OCI-LY7 (cell line): ENCODE data around the gene EMILIN1. TPM values are rescaled to one million over a fixed set of nuclear protein-coding genes. Genes with fewer than 3 reads are reported as not detected.
"Not testable (repeated sequence)": the region's sequence is repeated elsewhere in the genome, so short reads cannot be mapped to it uniquely, and the experiment has no call there.

Experiments
- BruUV-seq: library from RNA; stranded (reverse); fragments of 400-500 nt; replicated peaks from 2 replicates; lab custom pipeline; 2021; lab: Mats Ljungman, UMichigan
- CTCF ChIA-PET: fragments of 300-600 bp; sonication (Branson Sonifier 250); formaldehyde crosslinking; loops from one replicate; lab custom pipeline; 2022; ENCODE audit warnings: antibody characterized with exemption; ENCODE audit not compliant: unreplicated experiment; lab: Charles Lee
- POLR2A ChIA-PET: fragments of 300-600 bp; sonication (Branson Sonifier 250); formaldehyde crosslinking; loops from one replicate; lab custom pipeline; 2022; ENCODE audit warnings: antibody characterized with exemption; lab: Charles Lee
- DNase-seq: peaks from one replicate; pipeline ENCODE4 v3.0.0-alpha.2; 2015; ENCODE audit warnings: low spot score
- H2AFZ ChIP-seq: fragments of 200-600 bp; sonication (generic), shearing (Covaris generic); 2 replicates; pipeline ENCODE4 v1.6.1; 2014; ENCODE audit warnings: mild to moderate bottlenecking, antibody characterized with exemption, low read length, moderate library complexity
- H3K27ac ChIP-seq: fragments of 200-600 bp; sonication (generic); 2 replicates; pipeline ENCODE4 v1.5.1; 2014; ENCODE audit warnings: mixed run types, low read depth, mild to moderate bottlenecking, moderate library complexity, low read length, inconsistent platforms; ENCODE audit not compliant: poor library complexity, severe bottlenecking
- H3K36me3 ChIP-seq: fragments of 200-600 bp; sonication (generic); 2 replicates; pipeline ENCODE4 v1.6.1; 2014; ENCODE audit warnings: mild to moderate bottlenecking, antibody characterized with exemption, low read length, moderate library complexity, mixed read lengths; ENCODE audit not compliant: insufficient read depth
- H3K4me1 ChIP-seq: fragments of 200-600 bp; sonication (generic); 2 replicates; pipeline ENCODE4 v1.5.1; 2014; ENCODE audit warnings: mild to moderate bottlenecking, low read length; ENCODE audit not compliant: insufficient read depth, poor library complexity, severe bottlenecking
- H3K4me2 ChIP-seq: fragments of 200-600 bp; sonication (generic); 2 replicates; pipeline ENCODE4 v1.6.1; 2014; ENCODE audit warnings: mild to moderate bottlenecking, low read length
- H3K4me3 ChIP-seq: fragments of 200-600 bp; sonication (generic); 2 replicates; pipeline ENCODE4 v1.5.1; 2014; ENCODE audit warnings: mild to moderate bottlenecking, low read depth, low read length; ENCODE audit not compliant: poor library complexity, severe bottlenecking
- H3K79me2 ChIP-seq: fragments of 200-600 bp; sonication (generic); 2 replicates; pipeline ENCODE4 v1.6.1; 2016; ENCODE audit warnings: low read depth, mild to moderate bottlenecking, low read length, moderate library complexity, mixed read lengths; ENCODE audit not compliant: insufficient read depth
- H3K9me2 ChIP-seq: fragments of 200-600 bp; sonication (generic); 2 replicates; pipeline ENCODE4 v1.6.1; 2016; ENCODE audit warnings: mild to moderate bottlenecking, low read length, mixed read lengths; ENCODE audit not compliant: insufficient read depth
- H3K9me3 ChIP-seq: fragments of 200-600 bp; sonication (generic); 2 replicates; pipeline ENCODE4 v1.6.1; 2014; ENCODE audit warnings: mild to moderate bottlenecking, mixed run types, low read length, mixed read lengths
- H4K20me1 ChIP-seq: fragments of 200-600 bp; sonication (generic); 2 replicates; pipeline ENCODE4 v1.6.1; 2014; ENCODE audit warnings: mild to moderate bottlenecking, antibody characterized with exemption, low read length, moderate library complexity, mixed read lengths; ENCODE audit not compliant: insufficient read depth
- EZH2phosphoT487 ChIP-seq: fragments of 200-600 bp; sonication (generic); IDR thresholded peaks from 2 replicates; pipeline ENCODE4 v1.6.1; 2018; ENCODE audit warnings: low read depth, borderline replicate concordance, mild to moderate bottlenecking, mixed run types, antibody characterized with exemption, low read length, moderate library complexity, mixed read lengths
- intact Hi-C: fragments of 100-400 bp; cut with micrococcal nuclease; formaldehyde crosslinking; loops from one replicate; pipeline ENCODE4 v1.10.0; 2022; ENCODE audit not compliant: unreplicated experiment
- total RNA-seq, 2 experiments: library from RNA; depleted of rRNA in 1 of 2; stranded (reverse); fragments of >200 nt in 1 of 2; shearing (Covaris generic) in 1 of 2; gene quantifications; 2 replicates each; pipeline ENCODE4 v1.2.3, GENCODE V29; 2014 to 2022
- TF ChIP-seq, protein P1 (sequence below): fragments of 200-600 bp; sonication (generic); conservative IDR thresholded peaks from 2 replicates; pipeline ENCODE4 v1.5.1; 2014; ENCODE audit warnings: mild to moderate bottlenecking, antibody characterized with exemption, low read length, moderate library complexity, mixed read lengths

The EMILIN1 gene
- total RNA-seq, 2 experiments from 2014 or later, result 2.2 to 2.7 TPM

DNA sequence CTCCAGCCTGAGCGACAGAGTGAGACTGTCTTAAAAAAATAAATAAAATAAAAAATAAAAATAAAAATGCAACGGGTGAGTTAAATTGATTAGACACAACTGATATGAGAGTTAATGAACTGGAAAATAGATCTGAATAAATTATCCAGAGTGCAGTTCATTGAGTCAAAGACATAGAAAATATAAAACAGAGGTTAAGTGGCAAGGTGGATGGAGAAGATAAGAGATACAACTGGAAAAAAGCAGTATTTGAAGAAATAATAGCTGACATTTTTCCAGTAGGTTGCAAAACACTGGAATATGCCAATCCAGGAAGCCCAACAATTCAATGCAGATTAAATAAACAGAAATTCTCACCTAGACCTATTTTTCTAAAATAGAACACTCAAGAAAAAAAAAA, 29.8 kb downstream of the EMILIN1 start:
- no peaks in the 10 kb centered on the region for H3K9me3 ChIP-seq
- CTCF ChIA-PET, result interaction anchor here (1.4 kb wide), 1 partner anchor 26 kb away, joined by 3 read pairs; no protein-coding TSS in a partner anchor
- H3K27ac ChIP-seq, result no peak overlapping the region
- TF ChIP-seq EZH2phosphoT487, result no peak
- TF ChIP-seq, protein P1, sequence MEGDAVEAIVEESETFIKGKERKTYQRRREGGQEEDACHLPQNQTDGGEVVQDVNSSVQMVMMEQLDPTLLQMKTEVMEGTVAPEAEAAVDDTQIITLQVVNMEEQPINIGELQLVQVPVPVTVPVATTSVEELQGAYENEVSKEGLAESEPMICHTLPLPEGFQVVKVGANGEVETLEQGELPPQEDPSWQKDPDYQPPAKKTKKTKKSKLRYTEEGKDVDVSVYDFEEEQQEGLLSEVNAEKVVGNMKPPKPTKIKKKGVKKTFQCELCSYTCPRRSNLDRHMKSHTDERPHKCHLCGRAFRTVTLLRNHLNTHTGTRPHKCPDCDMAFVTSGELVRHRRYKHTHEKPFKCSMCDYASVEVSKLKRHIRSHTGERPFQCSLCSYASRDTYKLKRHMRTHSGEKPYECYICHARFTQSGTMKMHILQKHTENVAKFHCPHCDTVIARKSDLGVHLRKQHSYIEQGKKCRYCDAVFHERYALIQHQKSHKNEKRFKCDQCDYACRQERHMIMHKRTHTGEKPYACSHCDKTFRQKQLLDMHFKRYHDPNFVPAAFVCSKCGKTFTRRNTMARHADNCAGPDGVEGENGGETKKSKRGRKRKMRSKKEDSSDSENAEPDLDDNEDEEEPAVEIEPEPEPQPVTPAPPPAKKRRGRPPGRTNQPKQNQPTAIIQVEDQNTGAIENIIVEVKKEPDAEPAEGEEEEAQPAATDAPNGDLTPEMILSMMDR, result no peak
- POLR2A ChIA-PET, result interaction anchor here (0.7 to 1.2 kb wide), 2 partner anchors 24 to 266 kb away, joined by 4 to 5 read pairs; no protein-coding TSS in a partner anchor
- H3K4me1 ChIP-seq, result peaks cover 10% of the 10 kb centered on the region
- no peak for DNase-seq
- H4K20me1 ChIP-seq, result no peaks in the 10 kb centered on the region
- no TSS peak for BruUV-seq
- H3K36me3 ChIP-seq, result no peaks in the 10 kb centered on the region
- no peak overlapping the region for H3K4me2 ChIP-seq
- no peak overlapping the region for H3K4me3 ChIP-seq
- H2AFZ ChIP-seq, result no peak overlapping the region
- H3K79me2 ChIP-seq, result no peaks in the 10 kb centered on the region
- intact Hi-C loops, result no loop called here
- H3K9me2 ChIP-seq, result no peaks in the 10 kb centered on the region

DNA sequence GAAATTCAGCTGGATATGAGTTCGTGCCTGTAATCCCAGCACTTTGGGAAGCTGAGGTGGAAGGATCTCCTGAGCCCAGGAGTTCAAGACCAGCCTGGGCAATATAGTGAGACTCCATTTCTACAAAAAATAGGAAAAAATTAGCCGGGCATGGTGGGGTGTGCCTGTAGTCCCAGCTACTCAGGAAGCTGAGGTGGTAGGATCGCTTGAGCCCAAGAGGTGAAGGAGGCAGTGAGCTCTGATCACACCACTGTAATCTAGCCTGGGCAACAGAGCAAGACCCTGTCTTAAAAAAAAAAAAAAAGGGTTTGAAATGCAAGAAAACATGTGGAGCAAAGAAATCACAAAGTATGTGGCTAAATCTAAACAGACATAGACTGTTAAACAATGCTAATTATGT, 30.7 kb downstream of the EMILIN1 start:
- H2AFZ ChIP-seq, result no peak overlapping the region
- H3K9me3 ChIP-seq, result no peaks in the 10 kb centered on the region
- H3K4me2 ChIP-seq, result no peak overlapping the region
- peaks cover 10% of the 10 kb centered on the region for H3K4me1 ChIP-seq
- H3K79me2 ChIP-seq, result no peaks in the 10 kb centered on the region
- no peak for TF ChIP-seq EZH2phosphoT487
- TF ChIP-seq, protein P1, result no peak
- H3K4me3 ChIP-seq, result no peak overlapping the region
- H3K9me2 ChIP-seq, result no peaks in the 10 kb centered on the region
- intact Hi-C loops, result no loop called here
- no peaks in the 10 kb centered on the region for H3K36me3 ChIP-seq
- DNase-seq, result no peak
- POLR2A ChIA-PET, result interaction anchor here (0.6 to 0.7 kb wide), 3 partner anchors 12 to 519 kb away, joined by 3 to 4 read pairs (median 3); no protein-coding TSS in a partner anchor
- H4K20me1 ChIP-seq, result no peaks in the 10 kb centered on the region
- CTCF ChIA-PET, result interaction anchor here (1.4 kb wide), 1 partner anchor 25 kb away, joined by 3 read pairs; no protein-coding TSS in a partner anchor
- no TSS peak for BruUV-seq
- no peak overlapping the region for H3K27ac ChIP-seq

DNA sequence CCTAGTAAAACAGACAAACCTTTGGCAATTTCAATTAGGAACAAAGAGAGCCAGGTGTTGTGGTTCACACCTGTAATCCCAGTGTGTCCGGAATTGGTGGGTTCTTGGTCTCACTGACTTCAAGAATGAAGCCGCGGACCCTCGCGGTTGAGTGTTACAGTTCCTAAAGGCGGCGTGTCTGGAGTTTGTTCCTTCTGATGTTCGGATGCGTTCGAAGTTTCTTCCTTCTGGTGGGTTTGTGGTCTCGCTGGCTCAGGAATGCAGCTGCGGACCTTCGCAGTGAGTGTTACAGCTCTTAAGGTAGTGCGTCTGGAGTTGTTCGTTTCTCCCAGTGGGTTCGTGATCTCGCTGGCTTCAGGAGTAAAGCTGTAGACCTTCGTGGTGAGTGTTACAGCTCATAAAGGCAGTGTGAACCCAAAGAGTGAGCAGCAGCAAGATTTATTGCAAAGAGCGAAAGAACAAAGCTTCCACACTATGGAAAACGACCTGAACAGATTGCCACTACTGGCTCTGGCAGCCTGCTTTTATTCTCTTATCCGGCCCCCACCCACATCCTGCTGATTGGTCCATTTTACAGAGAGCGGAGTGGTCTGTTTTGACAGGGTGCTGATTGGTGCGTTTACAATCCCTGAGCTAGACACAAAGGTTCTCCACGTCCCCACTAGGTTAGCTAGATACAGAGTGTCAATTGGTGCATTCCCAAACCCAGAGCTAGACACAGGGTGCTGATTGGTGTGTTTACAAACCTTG, 32.4 kb downstream of the EMILIN1 start:
- CTCF ChIA-PET, H3K4me3 ChIP-seq, H2AFZ ChIP-seq, H3K79me2 ChIP-seq, H3K4me2 ChIP-seq, DNase-seq, H3K36me3 ChIP-seq, H4K20me1 ChIP-seq, H3K9me3 ChIP-seq, POLR2A ChIA-PET, H3K9me2 ChIP-seq, H3K27ac ChIP-seq, BruUV-seq, H3K4me1 ChIP-seq: not testable (repeated sequence)
- intact Hi-C loops, result loop anchor here (5.0 kb wide), 1 partner anchor 192 kb away; no protein-coding TSS in a partner anchor

DNA sequence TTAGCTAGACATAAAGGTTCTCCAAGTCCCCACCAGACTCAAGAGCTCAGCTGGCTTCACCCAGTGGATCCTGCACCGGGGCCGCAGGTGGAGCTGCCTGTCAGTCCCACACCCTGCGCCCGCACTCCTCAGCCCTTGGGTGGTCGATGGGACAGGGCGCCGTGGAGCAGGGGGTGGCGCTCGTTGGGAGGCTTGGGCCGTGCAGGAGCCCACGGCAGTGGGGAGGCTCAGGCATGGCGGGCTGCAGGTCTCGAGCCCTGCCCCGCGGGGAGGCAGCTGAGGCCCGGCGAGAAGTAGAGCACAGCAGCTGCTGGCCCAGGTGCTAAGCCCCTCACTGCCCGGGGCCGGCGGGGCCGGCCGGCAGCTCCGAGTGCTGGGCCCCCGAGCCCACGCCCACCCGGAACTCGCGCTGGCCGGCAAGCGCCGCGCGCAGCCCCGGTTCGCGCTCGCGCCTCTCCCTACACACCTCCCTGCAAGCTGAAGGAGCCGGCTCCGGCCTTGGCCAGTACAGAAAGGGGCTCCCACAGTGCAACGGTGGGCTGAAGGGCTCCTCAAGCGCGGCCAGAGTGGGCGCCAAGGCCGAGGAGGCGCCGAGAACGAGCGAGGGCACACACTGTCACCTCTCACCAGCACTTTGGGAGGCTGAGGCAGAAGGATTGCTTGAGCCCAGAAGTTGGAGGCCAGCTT, 33.1 kb downstream of the EMILIN1 start:
- not testable (repeated sequence) for BruUV-seq

More for the DNA sequence above, 33.1 kb downstream of the EMILIN1 start:
- H3K4me1 ChIP-seq, H3K36me3 ChIP-seq, H3K4me2 ChIP-seq, DNase-seq, H3K4me3 ChIP-seq, H3K27ac ChIP-seq, H3K79me2 ChIP-seq, H4K20me1 ChIP-seq, CTCF ChIA-PET, H3K9me2 ChIP-seq, H3K9me3 ChIP-seq, H2AFZ ChIP-seq: not testable (repeated sequence)
- intact Hi-C loops, result loop anchor here (5.0 kb wide), 1 partner anchor 191 kb away; no protein-coding TSS in a partner anchor
- POLR2A ChIA-PET, result interaction anchor here (0.6 kb wide), 1 partner anchor 138 kb away, joined by 4 read pairs; no protein-coding TSS in a partner anchor
